ENCODE results near the gene EIF5B.

DNA sequence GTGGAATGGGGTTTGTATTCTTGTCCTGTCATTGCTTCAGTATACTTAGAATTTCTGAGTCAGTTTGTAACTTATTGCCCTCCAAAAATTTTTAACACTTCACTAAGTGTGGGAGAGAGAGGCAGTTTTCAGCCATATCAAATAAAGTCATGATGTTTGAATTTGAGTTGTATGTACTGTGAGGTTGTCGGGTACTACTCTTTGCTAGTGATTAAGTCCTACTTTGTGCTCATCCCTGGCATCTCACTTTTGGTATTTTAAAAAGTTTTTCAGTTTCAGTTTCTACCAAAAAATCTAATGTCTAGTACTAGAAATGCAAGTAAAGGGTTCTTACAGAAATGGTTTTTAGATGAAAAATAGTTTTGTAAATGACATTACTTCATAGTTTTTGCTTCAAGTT lies 40.7 kb downstream of the EIF5B start:
- TF ChIP-seq, protein P1, sequence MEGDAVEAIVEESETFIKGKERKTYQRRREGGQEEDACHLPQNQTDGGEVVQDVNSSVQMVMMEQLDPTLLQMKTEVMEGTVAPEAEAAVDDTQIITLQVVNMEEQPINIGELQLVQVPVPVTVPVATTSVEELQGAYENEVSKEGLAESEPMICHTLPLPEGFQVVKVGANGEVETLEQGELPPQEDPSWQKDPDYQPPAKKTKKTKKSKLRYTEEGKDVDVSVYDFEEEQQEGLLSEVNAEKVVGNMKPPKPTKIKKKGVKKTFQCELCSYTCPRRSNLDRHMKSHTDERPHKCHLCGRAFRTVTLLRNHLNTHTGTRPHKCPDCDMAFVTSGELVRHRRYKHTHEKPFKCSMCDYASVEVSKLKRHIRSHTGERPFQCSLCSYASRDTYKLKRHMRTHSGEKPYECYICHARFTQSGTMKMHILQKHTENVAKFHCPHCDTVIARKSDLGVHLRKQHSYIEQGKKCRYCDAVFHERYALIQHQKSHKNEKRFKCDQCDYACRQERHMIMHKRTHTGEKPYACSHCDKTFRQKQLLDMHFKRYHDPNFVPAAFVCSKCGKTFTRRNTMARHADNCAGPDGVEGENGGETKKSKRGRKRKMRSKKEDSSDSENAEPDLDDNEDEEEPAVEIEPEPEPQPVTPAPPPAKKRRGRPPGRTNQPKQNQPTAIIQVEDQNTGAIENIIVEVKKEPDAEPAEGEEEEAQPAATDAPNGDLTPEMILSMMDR (IDR thresholded peaks at IDR 0.05): no peak
- no peak for TF ChIP-seq EZH2 (IDR thresholded peaks at IDR 0.05; ENCODE audit: borderline replicate concordance, insufficient read depth, low read depth, low read length, poor library complexity, severe bottlenecking)

Data from B cell (primary cell).